OCI-LY7 (cell line): ENCODE results near the gene RSPH6A.

Experiments used
- EZH2phosphoT487 ChIP-seq: fragments of 200-600 bp; sonication (generic); IDR thresholded peaks from 2 replicates; pipeline ENCODE4 v1.6.1; 2018; ENCODE audit warnings: low read depth, borderline replicate concordance, mild to moderate bottlenecking, mixed run types, antibody characterized with exemption, low read length, moderate library complexity, mixed read lengths
- TF ChIP-seq, protein P1 (sequence below): fragments of 200-600 bp; sonication (generic); conservative IDR thresholded peaks from 2 replicates; pipeline ENCODE4 v1.5.1; 2014; ENCODE audit warnings: mild to moderate bottlenecking, antibody characterized with exemption, low read length, moderate library complexity, mixed read lengths

DNA sequence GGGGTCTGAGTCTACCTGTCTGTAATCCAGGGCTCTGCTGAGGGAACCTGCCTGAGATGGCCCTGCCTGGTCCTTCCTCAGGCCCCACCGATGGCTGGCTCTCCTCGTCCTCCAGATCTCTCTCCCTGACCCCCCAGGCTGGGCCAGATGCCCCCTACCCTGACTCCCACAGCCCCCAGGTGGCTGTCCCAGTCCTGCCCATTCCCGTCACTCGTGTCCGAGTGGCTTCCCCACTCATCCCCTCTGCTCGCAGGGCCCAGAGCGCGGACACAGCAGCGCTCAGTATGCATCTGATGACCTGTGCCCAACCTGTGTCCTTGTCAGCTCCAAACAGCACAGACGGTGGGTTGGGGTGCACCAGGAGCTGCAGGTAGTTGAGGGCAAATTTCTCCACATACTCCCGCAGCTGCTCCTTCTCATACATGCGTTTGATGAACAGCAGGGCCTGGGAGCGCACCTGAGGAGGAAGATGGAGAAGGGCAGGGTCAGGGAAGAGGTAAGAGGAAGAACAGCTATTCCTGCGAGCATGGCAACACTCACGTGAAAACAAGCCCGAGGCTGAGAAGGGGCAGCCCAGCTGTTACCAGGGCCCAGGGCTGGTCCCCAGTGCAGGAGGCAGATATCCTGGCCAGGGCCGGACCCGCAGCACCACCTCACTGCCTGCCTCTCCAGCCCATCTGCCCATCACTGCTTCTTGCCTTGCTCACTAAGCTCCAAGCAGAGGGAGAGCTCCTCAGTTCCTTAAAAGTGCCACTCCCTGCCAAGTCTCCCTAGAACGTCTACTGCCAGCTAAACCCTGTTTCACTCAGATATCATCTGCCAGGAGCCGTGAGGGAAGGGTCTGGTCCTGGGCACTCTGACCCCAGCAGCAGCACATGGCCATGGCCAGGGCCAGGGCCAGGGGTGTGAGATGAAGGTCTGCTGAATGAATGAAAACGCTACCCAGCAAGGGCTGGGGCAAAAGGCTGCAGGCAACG, 11.1 kb upstream of the RSPH6A start:
- TF ChIP-seq, protein P1, sequence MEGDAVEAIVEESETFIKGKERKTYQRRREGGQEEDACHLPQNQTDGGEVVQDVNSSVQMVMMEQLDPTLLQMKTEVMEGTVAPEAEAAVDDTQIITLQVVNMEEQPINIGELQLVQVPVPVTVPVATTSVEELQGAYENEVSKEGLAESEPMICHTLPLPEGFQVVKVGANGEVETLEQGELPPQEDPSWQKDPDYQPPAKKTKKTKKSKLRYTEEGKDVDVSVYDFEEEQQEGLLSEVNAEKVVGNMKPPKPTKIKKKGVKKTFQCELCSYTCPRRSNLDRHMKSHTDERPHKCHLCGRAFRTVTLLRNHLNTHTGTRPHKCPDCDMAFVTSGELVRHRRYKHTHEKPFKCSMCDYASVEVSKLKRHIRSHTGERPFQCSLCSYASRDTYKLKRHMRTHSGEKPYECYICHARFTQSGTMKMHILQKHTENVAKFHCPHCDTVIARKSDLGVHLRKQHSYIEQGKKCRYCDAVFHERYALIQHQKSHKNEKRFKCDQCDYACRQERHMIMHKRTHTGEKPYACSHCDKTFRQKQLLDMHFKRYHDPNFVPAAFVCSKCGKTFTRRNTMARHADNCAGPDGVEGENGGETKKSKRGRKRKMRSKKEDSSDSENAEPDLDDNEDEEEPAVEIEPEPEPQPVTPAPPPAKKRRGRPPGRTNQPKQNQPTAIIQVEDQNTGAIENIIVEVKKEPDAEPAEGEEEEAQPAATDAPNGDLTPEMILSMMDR: no peak
- TF ChIP-seq EZH2phosphoT487: no peak
